Parathyroid adenoma (tissue), 2 donors: ENCODE data around the gene ZBTB7A.

ENCODE experiments used
- H2AFZ ChIP-seq: fragments of 300-600 bp; sonication (generic); one replicate; pipeline ENCODE4 v1.7.0; 2017; ENCODE audit warnings: antibody characterized with exemption, mild to moderate bottlenecking
- H3K27ac ChIP-seq: fragments of 300-600 bp; sonication (generic); one replicate; pipeline ENCODE4 v1.7.0; 2017
- H3K27me3 ChIP-seq: fragments of 300-600 bp; sonication (generic); one replicate; pipeline ENCODE4 v1.7.0; 2017; ENCODE audit warnings: low read length; ENCODE audit not compliant: control insufficient read depth, insufficient read depth
- H3K36me3 ChIP-seq: fragments of 300-600 bp; sonication (generic); one replicate; pipeline ENCODE4 v1.7.0; 2017; ENCODE audit warnings: low read length; ENCODE audit not compliant: control insufficient read depth, insufficient read depth
- H3K4me1 ChIP-seq: fragments of 300-600 bp; sonication (generic); one replicate; pipeline ENCODE4 v1.7.0; 2017; ENCODE audit warnings: control low read depth
- H3K4me2 ChIP-seq: fragments of 300-600 bp; sonication (generic); one replicate; pipeline ENCODE4 v1.7.0; 2017; ENCODE audit warnings: low read length
- H3K4me3 ChIP-seq: fragments of 300-600 bp; sonication (generic); one replicate; pipeline ENCODE4 v1.7.0; 2017; ENCODE audit warnings: low read depth, low read length
- H3K79me2 ChIP-seq: fragments of 300-600 bp; sonication (generic); one replicate; pipeline ENCODE4 v1.7.0; 2017; ENCODE audit warnings: control low read depth
- H3K9ac ChIP-seq: fragments of 300-600 bp; sonication (generic); one replicate; pipeline ENCODE4 v1.7.0; 2017; ENCODE audit warnings: mild to moderate bottlenecking
- H3K9me3 ChIP-seq: fragments of 300-600 bp; sonication (generic); one replicate; pipeline ENCODE4 v1.7.0; 2017; ENCODE audit warnings: low read length; ENCODE audit not compliant: control insufficient read depth
- CTCF ChIP-seq: fragments of 300-600 bp; sonication (generic); IDR thresholded peaks from one replicate; pipeline ENCODE4 v1.7.0; 2017; ENCODE audit warnings: antibody characterized with exemption, mild to moderate bottlenecking
- donor health status: primary hyperparathyroidism.

ZBTB7A gene

GRCh38 chr19:4030981-4031380 is 35.7 kb downstream of the ZBTB7A start:
- no peaks in the 10 kb centered on the region for H3K79me2 ChIP-seq
- no peaks in the 10 kb centered on the region for H3K27me3 ChIP-seq
- H3K9ac ChIP-seq, result no peak overlapping the region
- H2AFZ ChIP-seq, result no peak overlapping the region
- no peaks in the 10 kb centered on the region for H3K9me3 ChIP-seq
- no peak overlapping the region for H3K4me2 ChIP-seq
- TF ChIP-seq CTCF, result no peak
- H3K27ac ChIP-seq, result no peak overlapping the region
- no peaks in the 10 kb centered on the region for H3K36me3 ChIP-seq
- H3K4me1 ChIP-seq, result no peaks in the 10 kb centered on the region
- no peak overlapping the region for H3K4me3 ChIP-seq

DNA sequence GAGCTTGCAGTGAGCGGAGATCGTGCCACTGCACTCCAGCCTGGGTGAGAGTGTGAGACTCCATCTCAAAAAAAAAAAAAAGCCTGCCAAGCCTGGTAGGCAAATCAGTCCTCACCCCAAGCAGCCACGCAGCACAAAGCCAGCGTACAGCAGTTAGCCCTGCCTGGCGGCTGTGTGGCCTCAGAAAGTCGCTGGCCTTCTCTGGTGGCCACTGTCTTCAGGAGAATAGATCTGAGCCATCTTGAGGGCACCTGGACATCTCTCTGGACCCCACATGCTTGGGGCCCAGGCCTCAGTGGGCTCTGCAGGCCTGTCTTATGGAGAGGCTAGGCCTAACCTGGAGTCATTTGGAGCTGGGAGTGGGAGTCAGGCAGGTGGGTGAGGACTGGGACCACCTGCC is 36.1 kb downstream of the ZBTB7A start:
- Histone ChIP-seq H3K9me3 (no peaks in the 10 kb centered on the region), H3K27ac (no peak overlapping the region), H3K36me3 (no peaks in the 10 kb centered on the region), H3K79me2 (no peaks in the 10 kb centered on the region), H3K27me3 (no peaks in the 10 kb centered on the region), H3K4me3 (no peak overlapping the region), H3K4me1 (no peaks in the 10 kb centered on the region), H3K4me2 (no peak overlapping the region), H3K9ac (no peak overlapping the region), H2AFZ (no peak overlapping the region)
- no peak for TF ChIP-seq CTCF

- H3K9ac ChIP-seq, result no peak overlapping the region
- no peaks in the 10 kb centered on the region for H3K4me1 ChIP-seq
- H3K36me3 ChIP-seq, result no peaks in the 10 kb centered on the region
These were observed 37.5 kb downstream of the ZBTB7A start for GRCh38 chr19:4029247-4029614.

GRCh38 chr19:4028334-4029246 is 38.1 kb downstream of the ZBTB7A start:
- Histone ChIP-seq H3K9ac (no peak overlapping the region), H3K27me3 (no peaks in the 10 kb centered on the region), H2AFZ (no peak overlapping the region), H3K9me3 (no peaks in the 10 kb centered on the region), H3K4me2 (no peak overlapping the region), H3K4me3 (no peak overlapping the region), H3K79me2 (no peaks in the 10 kb centered on the region), H3K4me1 (no peaks in the 10 kb centered on the region), H3K36me3 (no peaks in the 10 kb centered on the region), H3K27ac (no peak overlapping the region)
- TF ChIP-seq CTCF, result no peak

More at GRCh38 chr19:4029247-4029614, 37.5 kb downstream of the ZBTB7A start:
- Histone ChIP-seq H3K79me2 (no peaks in the 10 kb centered on the region), H3K27me3 (no peaks in the 10 kb centered on the region), H3K4me3 (no peak overlapping the region), H3K27ac (no peak overlapping the region), H3K9me3 (no peaks in the 10 kb centered on the region), H2AFZ (no peak overlapping the region), H3K4me2 (no peak overlapping the region)
- TF ChIP-seq CTCF, result no peak

DNA sequence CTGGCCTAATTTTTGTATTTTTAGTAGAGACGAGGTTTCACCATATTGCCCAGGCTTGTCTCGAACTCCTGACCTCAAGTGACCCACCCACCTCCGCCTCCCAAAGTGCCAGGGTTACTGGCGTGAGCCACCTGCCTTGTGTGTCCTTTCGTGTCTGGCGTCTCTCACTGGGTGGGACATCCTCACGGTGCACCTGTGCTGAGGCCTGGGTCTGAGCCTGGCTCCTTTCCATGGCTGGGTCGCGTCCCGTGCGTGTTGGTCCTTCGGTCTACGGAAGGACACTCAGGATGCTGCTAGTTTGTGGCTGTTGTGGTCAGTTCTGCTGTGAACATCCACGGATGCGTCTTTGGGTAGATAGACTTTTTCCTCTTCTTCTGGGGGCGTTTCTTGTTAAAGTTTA is 39.6 kb downstream of the ZBTB7A start:
- Histone ChIP-seq H3K4me1 (no peaks in the 10 kb centered on the region), H3K79me2 (peaks cover under 1% of the 10 kb centered on the region), H3K4me2 (no peak overlapping the region), H3K4me3 (no peak overlapping the region), H3K9me3 (no peaks in the 10 kb centered on the region), H2AFZ (no peak overlapping the region), H3K36me3 (no peaks in the 10 kb centered on the region), H3K27ac (no peak overlapping the region), H3K27me3 (no peaks in the 10 kb centered on the region), H3K9ac (no peak overlapping the region)
- TF ChIP-seq CTCF, result no peak
